Measurements from ENCODE around the gene HSPA12B.

The HSPA12B gene

GRCh38 chr20:3763671-3764601, 31.5 kb downstream of the HSPA12B start:
- ATAC-seq (replicated peaks): no peak
- Mint-ChIP-seq H3K27ac (no peak overlapping the region), H3K9me3 (no peaks in the 10 kb centered on the region), H3K27me3 (no peaks in the 10 kb centered on the region), H3K4me3 (no peak overlapping the region), H3K4me1 (ENCODE audit: low read depth in 2 of 2) (peaks cover 15 to 30% of the 10 kb centered on the region in 2 donors), H3K36me3 (ENCODE audit: insufficient read depth) (peaks cover 20% of the 10 kb centered on the region)
- DNase-seq: no peak

GRCh38 chr20:3764659-3765058, 32.2 kb downstream of the HSPA12B start:
- ATAC-seq (replicated peaks) (no peak), DNase-seq (no peak)
- H3K27me3 Mint-ChIP-seq: no peaks in the 10 kb centered on the region
- peaks cover 17 to 31% of the 10 kb centered on the region in 2 donors for H3K4me1 Mint-ChIP-seq (ENCODE audit: low read depth in 2 of 2)
- no peak overlapping the region for H3K4me3 Mint-ChIP-seq
- peaks cover 24% of the 10 kb centered on the region for H3K36me3 Mint-ChIP-seq (ENCODE audit: insufficient read depth)
- H3K9me3 Mint-ChIP-seq: no peaks in the 10 kb centered on the region
- no peak overlapping the region for H3K27ac Mint-ChIP-seq

- Mint-ChIP-seq H3K36me3 (ENCODE audit: insufficient read depth) (peaks cover 24% of the 10 kb centered on the region), H3K4me3 (peak overlapping the region in 1 of 2 donors; percentile 46), H3K9me3 (no peaks in the 10 kb centered on the region), H3K27ac (no peak overlapping the region), H3K27me3 (no peaks in the 10 kb centered on the region), H3K4me1 (ENCODE audit: low read depth in 2 of 2) (peaks cover 14 to 28% of the 10 kb centered on the region in 2 donors)
- DNase-seq (no peak), ATAC-seq (replicated peaks) (no peak)
Measured at GRCh38 chr20:3765171-3765882, 32.8 kb downstream of the HSPA12B start.

- H3K4me1 Mint-ChIP-seq (ENCODE audit: low read depth in 2 of 2): peaks cover 14 to 26% of the 10 kb centered on the region in 2 donors
- DNase-seq: no peak
- H3K27ac Mint-ChIP-seq: peak overlapping the region; percentile 35 to 96
- no peaks in the 10 kb centered on the region for H3K27me3 Mint-ChIP-seq
- no peaks in the 10 kb centered on the region for H3K9me3 Mint-ChIP-seq
- no peak for ATAC-seq (replicated peaks)
- peak overlapping the region; percentile 89 to 90 for H3K4me3 Mint-ChIP-seq
- peaks cover 24% of the 10 kb centered on the region for H3K36me3 Mint-ChIP-seq (ENCODE audit: insufficient read depth)
Measured at GRCh38 chr20:3766422-3767109, 34.1 kb downstream of the HSPA12B start.

- ATAC-seq (replicated peaks): no peak
- H3K27ac Mint-ChIP-seq: peak overlapping the region; percentile 35 to 96
Measured at GRCh38 chr20:3767110-3767426, 34.6 kb downstream of the HSPA12B start.

GRCh38 chr20:3767427-3768341, 35.2 kb downstream of the HSPA12B start, which contains the start of gene ADISSP:
ADISSP (minus strand) TSS chr20:3767753; CDS start chr20:3760100, 7,653 bp downstream.
- Mint-ChIP-seq H3K27me3 (peaks cover 0 to 6% of the 10 kb centered on the region in 2 donors), H3K9me3 (no peaks in the 10 kb centered on the region), H3K36me3 (ENCODE audit: insufficient read depth) (peaks cover 24% of the 10 kb centered on the region), H3K4me3 (peak within 1 kb of the TSS; percentile 89 to 90), H3K4me1 (ENCODE audit: low read depth in 2 of 2) (peaks cover 14 to 26% of the 10 kb centered on the region in 2 donors), H3K27ac (peak within 1 kb of the TSS; percentile 93 to 96)
- ATAC-seq (replicated peaks) (peak; percentile 81), DNase-seq (peak; percentile 94 to 96 (median 96))

More at GRCh38 chr20:3767110-3767426, 34.6 kb downstream of the HSPA12B start:
- peaks cover 14 to 26% of the 10 kb centered on the region in 2 donors for H3K4me1 Mint-ChIP-seq (ENCODE audit: low read depth in 2 of 2)
- peaks cover 0 to under 1% of the 10 kb centered on the region in 2 donors for H3K27me3 Mint-ChIP-seq
- peaks cover 24% of the 10 kb centered on the region for H3K36me3 Mint-ChIP-seq (ENCODE audit: insufficient read depth)
- no peaks in the 10 kb centered on the region for H3K9me3 Mint-ChIP-seq
- no peak for DNase-seq
- H3K4me3 Mint-ChIP-seq: peak overlapping the region; percentile 89 to 90

- Mint-ChIP-seq H3K4me1 (ENCODE audit: low read depth in 2 of 2) (peaks cover 14 to 26% of the 10 kb centered on the region in 2 donors), H3K9me3 (no peaks in the 10 kb centered on the region), H3K36me3 (ENCODE audit: insufficient read depth) (peaks cover 24% of the 10 kb centered on the region), H3K4me3 (peak overlapping the region; percentile 89 to 90), H3K27ac (peak overlapping the region; percentile 93 to 96), H3K27me3 (peaks cover 0 to 8% of the 10 kb centered on the region in 2 donors)
- DNase-seq: peak; percentile 83
- ATAC-seq (replicated peaks): peak; percentile 70
Measured at GRCh38 chr20:3768342-3769130, 36.1 kb downstream of the HSPA12B start.

GRCh38 chr20:3771552-3772058, 39.1 kb downstream of the HSPA12B start:
- Mint-ChIP-seq H3K9me3 (no peaks in the 10 kb centered on the region), H3K4me1 (ENCODE audit: low read depth in 2 of 2) (peaks cover 14 to 17% of the 10 kb centered on the region in 2 donors), H3K36me3 (ENCODE audit: insufficient read depth) (peaks cover 22% of the 10 kb centered on the region), H3K27ac (peak overlapping the region in 1 of 2 donors; percentile 22), H3K27me3 (peaks cover 0 to 8% of the 10 kb centered on the region in 2 donors), H3K4me3 (no peak overlapping the region)
- DNase-seq (no peak), ATAC-seq (replicated peaks) (no peak)

GRCh38 chr20:3775457-3776108, 43.1 kb downstream of the HSPA12B start:
- H3K9me3 Mint-ChIP-seq: no peaks in the 10 kb centered on the region
- no peak for ATAC-seq (replicated peaks)
- H3K4me1 Mint-ChIP-seq (ENCODE audit: low read depth in 2 of 2): peaks cover 17 to 21% of the 10 kb centered on the region in 2 donors
- no peak overlapping the region for H3K4me3 Mint-ChIP-seq
- DNase-seq: no peak
- peaks cover 0 to 8% of the 10 kb centered on the region in 2 donors for H3K27me3 Mint-ChIP-seq
- H3K36me3 Mint-ChIP-seq (ENCODE audit: insufficient read depth): no peaks in the 10 kb centered on the region
- H3K27ac Mint-ChIP-seq: no peak overlapping the region

- ATAC-seq (replicated peaks) (peak; percentile 62), DNase-seq (no peak)
- peak overlapping the region in 1 of 2 donors; percentile 42 for H3K27ac Mint-ChIP-seq
- peaks cover 30 to 37% of the 10 kb centered on the region in 2 donors for H3K4me1 Mint-ChIP-seq (ENCODE audit: low read depth in 2 of 2)
- no peaks in the 10 kb centered on the region for H3K9me3 Mint-ChIP-seq
- H3K27me3 Mint-ChIP-seq: peaks cover 0 to 5% of the 10 kb centered on the region in 2 donors
- no peaks in the 10 kb centered on the region for H3K36me3 Mint-ChIP-seq (ENCODE audit: insufficient read depth)
- peak overlapping the region; percentile 83 to 86 for H3K4me3 Mint-ChIP-seq
Measured at GRCh38 chr20:3777381-3777715, 44.9 kb downstream of the HSPA12B start.
